HG02610 (cell line): ENCODE results near the gene HECW1.

ENCODE experiments used
- ATAC-seq: cut with Tn5 transposase; IDR thresholded peaks from one replicate; pipeline ENCODE4 v1.9.1; 2021; ENCODE audit warnings: mild to moderate bottlenecking, moderate library complexity; ENCODE audit not compliant: unreplicated experiment

Gene HECW1

DNA sequence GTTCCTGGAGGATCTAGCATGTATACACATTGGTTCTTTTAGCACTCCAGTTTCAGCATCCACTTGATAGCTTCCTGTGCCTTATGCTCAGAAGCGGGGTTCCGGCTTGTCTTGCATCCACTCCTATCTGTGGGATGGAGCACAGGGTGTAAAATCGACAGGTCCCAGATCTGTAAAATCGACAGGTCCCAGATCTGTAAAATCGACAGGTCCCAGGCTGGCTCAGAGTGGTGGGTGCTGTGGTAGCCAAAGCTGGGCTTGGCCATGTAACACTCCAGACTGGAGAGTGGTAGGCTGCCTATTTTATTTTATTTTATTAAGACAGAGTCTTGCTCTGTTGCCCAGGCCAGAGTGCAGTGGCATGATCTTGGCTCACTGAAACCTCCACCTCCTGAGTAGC, 30.3 kb downstream of the HECW1 start:
- no peak for ATAC-seq

DNA sequence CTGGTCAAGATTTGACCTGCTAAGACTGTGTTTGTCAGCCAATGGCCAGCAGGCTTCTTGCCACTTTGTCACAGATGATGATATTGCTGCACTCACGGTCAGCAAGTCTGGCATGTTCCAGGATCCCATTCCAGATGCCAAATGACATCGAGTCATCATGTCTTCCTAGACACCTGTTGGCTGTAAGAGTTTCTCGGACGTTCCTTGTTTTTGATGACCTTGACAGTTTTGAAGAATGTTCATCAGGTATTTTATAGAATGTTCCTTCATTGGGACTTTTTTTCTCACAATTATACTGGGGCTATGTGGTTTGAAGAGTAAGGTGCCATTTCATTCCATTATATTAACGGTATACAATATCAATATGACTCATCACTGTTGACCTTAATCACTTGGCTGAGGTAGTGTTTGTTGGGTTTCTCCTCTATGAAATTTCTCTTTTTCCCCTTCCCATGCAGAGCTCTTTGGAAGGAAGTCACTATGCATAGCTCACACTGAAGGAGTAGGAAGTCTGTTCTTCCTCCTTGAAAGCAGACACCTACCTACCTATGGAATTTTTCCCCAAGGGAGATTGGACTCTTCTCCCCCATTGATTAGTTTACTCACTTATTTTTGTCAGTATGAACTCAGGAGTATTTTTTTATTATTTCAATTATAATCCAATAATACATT, 31.6 kb downstream of the HECW1 start:
- ATAC-seq, result no peak

DNA sequence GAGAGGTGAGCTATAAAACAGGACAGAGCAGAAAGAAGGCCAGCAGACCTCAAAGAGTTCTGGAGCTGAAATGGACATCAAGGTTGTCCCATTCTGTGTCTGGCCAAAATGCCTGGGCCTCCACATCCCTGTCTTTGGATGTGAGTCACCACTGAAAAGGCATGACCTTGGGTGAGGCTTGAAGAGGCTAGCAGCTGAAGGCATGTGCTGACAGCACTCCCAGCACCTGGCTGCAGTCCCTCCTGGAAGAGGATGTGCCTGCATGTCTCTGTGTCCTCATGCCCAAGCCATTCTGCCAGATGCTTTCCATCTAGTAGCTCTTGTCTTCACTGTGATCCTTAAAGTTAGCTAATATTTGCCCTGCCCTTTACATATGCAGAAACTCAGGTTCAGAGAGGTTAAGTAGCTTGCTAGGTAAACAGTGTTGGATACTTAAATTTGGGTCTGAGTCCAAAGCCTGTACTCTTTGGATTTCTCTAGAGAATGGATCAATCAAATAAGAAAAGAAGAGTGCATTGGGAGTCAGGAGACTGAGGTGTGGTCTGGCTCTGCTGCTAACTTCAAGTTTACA, 35.8 kb downstream of the HECW1 start:
- no peak for ATAC-seq

DNA sequence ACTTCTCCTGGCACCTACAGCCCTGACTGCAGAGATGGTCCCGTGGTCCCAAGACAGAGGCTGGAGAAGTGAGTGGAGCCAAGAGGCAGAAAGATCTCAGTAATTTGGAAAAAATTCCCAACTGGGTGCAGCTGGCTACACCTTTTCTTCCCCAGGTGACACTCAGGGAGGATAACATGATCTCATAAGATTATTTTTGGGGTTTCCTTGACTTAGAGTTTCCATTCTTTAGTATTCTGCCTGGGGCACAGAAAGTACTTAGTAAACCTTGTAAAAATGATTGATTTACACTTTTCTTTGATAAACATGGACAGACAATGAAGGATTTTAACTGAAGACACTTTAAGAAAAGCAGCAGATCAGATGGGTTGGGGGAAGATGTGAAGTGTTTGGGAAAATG, 38.6 kb downstream of the HECW1 start:
- ATAC-seq, result no peak

DNA sequence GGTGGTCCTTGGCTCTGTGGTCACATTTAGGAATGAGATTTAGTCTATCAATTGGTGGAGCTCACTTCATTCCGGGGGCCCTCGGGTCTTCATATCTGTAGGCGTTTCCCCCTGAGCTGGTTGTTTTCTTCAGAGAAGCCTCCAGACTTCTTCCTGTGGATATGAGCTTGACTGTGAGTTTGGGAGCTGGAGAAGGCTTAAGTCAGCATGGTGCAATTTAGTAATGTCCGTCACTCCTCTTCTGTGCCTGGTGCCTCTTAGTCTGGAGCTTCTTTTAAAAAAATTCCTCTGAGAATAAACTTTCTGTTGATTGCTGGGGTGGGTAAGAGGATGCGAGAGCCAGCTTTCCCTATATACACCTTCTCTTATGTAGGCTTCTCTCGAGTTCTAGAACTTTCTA, 40.2 kb downstream of the HECW1 start:
- no peak for ATAC-seq

DNA sequence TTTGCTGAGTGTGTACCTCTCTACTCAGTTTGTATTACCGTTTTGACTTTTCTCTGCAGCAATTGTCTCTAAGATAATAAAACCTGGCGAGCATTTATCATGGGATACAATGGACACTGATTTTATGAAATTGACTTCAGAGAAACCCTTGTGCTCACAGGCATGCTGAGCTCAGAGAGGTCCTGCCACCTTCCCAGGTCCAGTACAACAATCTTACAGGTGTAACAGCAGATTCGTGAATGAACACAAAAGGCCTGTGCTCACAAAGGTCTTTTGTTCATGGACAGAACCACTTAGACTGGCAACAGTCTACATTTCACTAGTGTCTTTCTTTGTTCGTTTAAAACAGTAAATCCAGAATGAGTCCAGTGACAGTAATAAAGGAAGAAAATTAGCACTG, 43.2 kb downstream of the HECW1 start:
- no peak for ATAC-seq

DNA sequence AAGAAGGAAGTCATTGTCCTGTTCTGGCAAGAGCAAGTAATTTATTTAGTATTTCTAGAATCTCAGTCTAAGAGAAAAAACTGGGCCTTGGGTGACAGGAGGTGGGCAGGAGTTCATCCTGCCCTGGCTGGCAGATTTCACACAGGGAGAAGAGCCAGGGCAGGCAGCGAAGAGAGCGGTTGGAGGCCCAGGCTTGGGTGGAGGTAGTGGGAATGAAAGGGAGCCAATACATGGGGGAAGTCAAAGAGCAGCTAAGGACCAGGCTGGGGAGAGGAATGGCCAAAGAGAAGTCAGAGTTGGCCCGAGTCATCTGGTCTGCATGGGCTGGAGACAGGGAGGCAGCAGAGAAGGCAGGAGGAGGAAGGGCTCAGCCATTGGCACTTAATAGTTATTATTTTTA, 51.4 kb downstream of the HECW1 start:
- no peak for ATAC-seq

DNA sequence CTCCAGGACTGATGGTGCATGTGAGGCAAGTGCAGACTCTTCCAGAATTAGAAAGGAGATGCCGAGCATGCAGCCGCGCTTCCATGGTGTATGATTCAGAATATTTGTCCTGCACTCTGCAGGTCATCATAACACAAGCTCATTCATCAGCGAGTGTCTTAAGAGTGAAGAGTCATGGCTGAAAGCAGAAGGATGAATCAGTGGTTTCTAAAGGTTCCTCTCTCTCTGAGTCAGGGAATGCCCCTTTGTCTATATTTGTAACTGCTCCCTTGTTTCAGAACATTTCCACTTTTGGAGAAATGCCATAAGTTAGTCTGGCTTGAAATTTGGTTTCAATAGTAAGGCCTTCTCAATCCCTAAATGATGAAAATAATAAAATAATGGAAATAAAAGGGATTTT, 52.3 kb downstream of the HECW1 start:
- ATAC-seq, result peak; percentile 99

DNA sequence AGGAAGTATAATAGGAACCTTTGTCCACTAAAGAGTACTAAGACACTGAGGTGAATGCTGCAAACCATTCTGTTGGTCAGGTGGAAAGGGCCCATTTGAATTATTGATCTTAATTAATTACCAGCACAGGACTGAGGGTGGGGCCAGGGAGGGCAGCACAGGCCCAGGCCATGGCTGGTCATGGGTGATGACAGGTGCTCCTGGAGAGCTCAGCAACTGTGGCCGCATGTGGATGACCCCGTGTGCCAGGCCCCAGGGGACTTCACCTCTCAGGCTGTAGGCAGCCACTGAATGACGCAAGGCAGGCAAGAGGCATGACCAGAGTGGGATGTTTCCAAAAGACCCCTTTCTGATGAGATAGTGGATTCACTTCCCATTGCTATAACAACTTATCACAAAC, 54.2 kb downstream of the HECW1 start:
- no peak for ATAC-seq

DNA sequence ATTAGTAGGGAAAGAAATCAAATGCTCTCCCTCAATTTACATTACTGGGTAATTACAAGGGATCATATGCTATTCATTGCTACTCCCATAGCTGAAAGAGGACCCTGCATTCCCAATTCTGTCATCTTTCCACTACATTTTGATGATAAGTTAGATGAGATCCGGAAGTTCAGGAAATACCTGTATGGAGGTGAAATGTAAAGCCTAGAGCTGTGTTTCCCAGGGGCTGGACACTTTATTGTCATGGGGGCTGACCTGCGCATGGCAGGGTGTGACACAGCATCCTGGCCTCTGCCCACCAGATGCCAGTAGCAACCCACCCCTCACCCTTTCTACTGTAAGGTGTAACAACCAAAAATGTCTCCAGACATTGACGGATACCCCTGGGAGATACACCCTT, 56.6 kb downstream of the HECW1 start:
- no peak for ATAC-seq

DNA sequence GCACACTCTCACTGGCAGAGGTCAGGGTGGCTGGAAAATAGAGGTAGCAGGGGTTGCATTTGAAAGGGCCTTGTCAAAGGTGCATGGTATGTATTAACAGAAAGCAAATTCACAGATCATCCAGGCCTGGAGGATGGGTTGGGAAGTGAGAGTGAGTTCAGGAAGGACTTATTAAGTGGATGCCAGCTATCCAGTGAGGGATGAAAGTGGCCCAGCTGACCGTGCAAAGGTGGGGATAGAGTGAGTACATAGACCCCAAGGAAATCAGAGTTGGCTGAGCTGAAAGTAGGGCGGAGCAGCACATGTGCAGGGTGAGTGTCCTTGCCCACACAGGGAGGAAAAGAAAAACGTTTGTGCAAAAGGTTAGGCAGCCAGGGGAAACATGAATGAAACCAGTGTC, 58.1 kb downstream of the HECW1 start:
- ATAC-seq, result no peak

DNA sequence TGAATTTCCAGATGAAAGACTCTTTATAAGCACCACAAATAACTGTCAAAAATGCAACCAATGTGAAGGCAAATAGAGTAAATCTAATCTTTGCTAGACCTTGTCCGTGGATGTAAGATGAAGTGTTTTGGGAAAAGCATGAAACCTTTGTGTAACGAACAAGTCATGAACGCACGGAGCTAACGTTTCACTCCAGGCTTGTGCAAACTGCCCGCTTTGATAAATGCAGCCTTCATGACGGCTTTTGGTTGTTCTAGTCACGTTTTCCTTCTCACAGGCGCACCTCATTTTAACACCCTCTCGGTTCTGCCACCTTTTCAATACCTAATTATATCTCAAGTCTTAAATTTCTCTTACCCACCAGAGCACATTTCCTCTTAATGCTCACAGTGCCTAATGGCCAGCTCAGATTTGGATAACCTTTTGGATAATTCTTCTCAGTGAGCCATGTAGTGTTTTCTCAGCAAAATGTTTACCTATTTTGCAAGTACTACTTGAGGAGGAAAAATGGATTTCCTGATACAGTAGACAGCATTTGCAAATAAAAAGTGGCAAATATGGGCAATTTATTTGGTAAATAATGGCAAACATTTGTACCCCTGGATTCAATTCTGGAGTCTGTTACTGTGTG, 63.2 kb downstream of the HECW1 start:
- no peak for ATAC-seq

DNA sequence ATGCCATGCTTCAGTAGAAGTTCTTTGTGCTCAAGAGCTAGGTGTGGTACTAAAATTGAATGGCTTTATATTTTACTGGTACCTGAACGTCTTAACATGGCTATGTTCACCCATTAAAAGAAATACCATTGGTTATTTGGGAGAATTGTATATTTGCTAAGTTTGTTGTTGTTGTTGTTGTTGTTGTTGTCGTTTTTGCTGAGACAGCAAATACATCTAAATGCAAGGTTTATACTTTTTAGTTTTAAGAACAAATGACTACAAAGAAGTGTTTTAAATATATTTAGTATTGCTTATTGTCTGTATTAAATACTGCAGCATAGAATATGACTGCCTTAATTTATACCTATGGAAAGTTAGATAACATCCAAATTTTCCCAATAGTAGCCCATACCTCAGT, 66.9 kb downstream of the HECW1 start:
- ATAC-seq, result no peak

DNA sequence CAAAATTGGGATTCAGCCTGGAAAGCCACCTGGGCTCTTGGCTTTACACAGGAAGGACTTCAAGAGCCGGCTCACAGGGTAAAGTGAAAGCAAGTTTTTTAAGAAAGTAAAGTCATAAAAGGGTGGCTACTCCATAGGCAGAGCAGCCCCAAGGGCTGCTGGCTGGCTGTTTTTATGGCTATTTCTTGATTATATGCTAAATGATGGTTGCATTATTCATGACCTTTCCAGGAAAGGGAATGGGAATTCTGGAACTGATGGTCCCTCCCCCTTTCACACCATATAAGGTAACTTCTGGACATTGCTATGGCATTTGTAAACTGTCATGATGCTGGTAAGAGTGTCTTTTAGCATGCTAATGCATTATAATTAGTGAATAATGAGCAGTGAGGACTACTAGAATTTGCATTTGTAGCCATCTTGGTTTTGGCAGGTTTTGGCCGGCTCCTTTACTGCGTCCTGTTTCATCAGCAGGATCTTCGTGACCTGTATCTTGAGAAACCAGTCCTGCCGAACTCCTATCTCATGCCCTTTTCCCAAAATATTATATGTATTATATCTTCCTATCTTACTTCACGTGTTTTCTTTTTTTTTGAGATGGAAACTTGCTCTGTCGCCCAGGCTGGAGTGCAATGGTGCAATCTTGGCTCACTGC, 80.5 kb downstream of the HECW1 start:
- ATAC-seq, result no peak

DNA sequence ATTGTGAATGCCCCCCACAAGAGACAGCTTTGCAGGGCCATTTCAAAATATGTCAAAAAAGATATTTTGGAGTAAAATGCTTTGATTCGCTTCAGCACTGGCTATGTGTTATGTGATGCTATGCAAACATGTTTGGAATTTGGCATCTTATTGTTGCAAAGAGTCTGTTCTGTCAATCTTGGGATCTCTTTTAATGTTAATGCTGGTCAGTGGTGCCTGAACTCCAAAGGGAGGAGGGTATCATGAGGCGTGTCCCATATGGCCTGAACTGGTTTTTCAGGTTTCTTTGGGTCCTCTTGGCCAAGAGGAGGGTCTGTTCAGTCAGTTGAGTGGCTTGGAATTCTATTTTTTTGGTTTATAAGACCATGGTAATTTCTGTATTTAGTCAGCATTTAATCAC, 81.4 kb downstream of the HECW1 start:
- no peak for ATAC-seq

DNA sequence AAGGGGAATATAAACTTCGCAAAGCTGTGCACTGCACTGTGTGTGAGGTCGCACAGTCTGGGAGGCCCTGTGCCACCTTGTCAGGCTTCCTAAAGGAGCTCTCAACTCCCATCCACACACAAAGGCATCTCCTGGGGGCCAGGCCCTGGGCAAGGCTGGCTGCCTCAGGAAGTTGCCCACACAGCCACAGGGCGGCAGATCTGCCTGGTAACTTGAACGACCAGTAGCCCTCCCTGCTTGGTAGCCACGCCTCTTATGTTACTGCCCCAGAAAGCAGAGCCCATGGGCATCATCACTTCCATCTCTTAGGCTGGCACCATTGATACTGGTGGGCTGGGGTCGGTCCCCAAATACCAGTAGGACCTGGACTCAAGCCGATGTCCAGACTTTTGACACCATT, 82.8 kb downstream of the HECW1 start:
- ATAC-seq, result no peak

DNA sequence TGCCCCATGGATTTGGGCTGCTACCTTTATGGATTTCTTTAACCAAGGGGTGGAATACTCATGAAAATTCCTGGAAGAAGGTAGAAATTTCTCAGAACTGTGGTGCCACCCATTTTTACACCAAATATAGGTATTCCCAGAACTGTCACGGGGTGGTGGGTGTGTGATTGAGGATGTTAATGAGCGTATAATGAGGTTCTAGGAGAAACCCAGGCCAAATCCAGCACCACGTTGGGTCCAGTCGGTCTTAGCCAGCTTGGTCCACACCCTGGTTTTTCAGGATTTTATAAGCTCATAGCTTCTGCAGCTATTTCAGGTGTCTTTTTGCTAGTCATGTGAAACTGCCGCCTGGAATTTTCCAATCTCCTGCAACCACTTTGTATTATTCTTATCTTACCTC, 83.3 kb downstream of the HECW1 start:
- no peak for ATAC-seq

DNA sequence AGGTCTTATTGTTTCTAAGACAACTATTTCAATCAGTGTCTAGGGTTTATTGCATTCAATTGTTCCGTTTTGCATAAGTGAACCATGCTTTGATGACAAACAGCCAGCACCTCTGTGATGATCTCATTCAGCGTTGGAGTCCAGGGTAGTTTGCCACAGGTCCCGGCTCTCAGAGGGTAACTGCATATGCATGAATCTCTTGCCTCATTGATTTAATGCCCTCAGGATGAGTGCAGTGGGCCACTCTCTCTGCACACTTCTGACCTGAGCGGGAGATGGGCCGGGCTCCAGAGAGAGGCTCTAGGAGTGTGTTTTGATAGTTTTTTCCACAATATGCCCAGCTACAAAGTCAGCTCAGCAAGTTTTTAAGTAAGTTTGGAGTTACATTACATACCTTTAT, 83.9 kb downstream of the HECW1 start:
- ATAC-seq, result no peak

DNA sequence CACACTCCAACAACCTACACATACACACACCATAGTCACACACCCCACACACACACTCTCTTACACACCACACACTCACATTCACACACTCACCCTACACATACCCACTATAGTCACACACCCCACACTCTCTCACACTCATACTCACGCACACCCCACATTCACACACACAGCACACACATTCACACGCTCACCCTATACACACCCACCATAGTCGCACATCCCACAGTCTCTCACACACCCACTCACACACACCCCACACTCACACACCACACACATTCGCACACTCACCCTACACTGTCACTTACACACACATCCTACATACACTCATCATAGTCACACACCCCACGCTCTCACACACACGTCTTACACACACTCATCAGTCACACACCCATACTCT, 85.6 kb downstream of the HECW1 start:
- no peak for ATAC-seq

DNA sequence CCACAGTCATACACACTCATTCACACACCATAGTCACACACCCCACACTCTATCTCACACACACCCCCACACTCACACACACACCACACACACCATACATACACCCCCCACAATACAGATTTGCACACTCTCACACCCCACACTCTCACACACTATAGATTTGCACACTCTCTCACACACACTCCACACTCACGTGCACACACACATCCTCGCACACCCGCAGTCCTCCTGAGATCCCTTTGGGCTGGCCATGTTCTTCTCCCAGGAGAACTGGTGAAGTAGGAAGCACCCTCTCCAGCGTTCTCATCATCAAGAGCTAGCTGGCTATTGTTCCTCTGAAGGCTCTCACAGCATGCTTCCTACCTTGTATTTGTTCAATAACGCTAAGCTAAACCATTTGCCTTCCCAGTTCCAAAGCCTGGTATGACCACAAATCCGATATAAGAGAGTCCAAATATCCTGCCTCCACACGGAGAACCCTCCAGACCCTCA, 86.2 kb downstream of the HECW1 start:
- no peak for ATAC-seq

DNA sequence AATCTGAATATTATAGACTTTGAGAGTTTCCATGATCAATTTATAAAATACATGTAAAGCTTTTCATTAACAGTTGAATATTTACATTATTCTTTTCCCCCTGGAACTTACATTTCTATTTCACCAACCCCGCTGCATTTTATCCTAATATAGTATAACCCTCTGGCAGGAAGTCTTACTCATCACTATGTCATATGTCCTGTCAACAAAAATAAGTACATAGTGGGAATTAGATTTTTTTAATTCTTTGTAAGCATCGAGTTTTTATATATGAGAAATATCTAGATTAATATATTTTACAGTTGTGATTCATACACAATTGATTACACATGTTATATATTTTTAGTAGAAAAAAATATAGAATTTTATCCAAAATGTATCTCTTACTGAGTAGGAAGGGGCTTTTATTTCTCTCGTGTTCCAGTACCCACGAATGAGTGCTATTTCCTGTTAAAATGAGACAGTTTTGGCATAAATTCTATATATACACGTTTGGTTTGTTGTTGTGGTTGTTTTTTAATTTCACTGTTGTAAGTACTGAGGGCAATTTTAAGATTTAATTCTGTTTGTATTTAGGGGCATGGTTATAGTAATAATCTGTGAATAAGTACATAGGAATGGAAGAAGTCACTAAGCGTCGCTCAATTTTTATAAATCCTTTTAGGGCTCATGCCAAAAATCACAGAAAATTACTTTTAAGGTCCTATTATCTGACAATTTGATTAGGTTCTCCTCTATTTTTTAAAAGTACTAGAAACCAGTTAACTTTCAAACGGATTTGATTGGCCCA, 87.1 kb downstream of the HECW1 start:
- no peak for ATAC-seq
